ENCODE data around the gene OR5I1. TPM values are rescaled to one million over a fixed set of nuclear protein-coding genes. Genes with fewer than 3 reads are reported as not detected.

The OR5I1 gene
- total and polyA plus RNA-seq, 2 of the 8 experiments (the other 6 are each of a cell fraction or from before 2014, with no cell fraction given): not detected

- Histone ChIP-seq H2BK120ac (replicated peaks; ENCODE audit: low read depth, low read length) (no peak overlapping the region), H2AK5ac (ENCODE audit: low read depth, low read length) (no peak overlapping the region), H3K14ac (ENCODE audit: insufficient read length) (no peak overlapping the region), H3K79me1 (ENCODE audit: low read depth, low read length) (no peaks in the 10 kb centered on the region), H2BK20ac (ENCODE audit: low read length) (no peak overlapping the region), H4K5ac (ENCODE audit: insufficient read length, low read depth, low read length) (no peak overlapping the region), H3K56ac (replicated peaks; ENCODE audit: insufficient read length, low read depth, low read length) (no peak overlapping the region), H3K18ac (ENCODE audit: extremely low read depth, low read length) (no peak overlapping the region), H3K36me3 (ENCODE audit: control insufficient read depth in 2 of 4, insufficient read depth in 4 of 4, low read length in 3 of 4) (no peaks in the 10 kb centered on the region), H3K9me3 (ENCODE audit: insufficient read depth in 2 of 2, low read depth in 1 of 2, low read length in 1 of 2) (no peaks in the 10 kb centered on the region), H2AFZ (ENCODE audit: low read length) (no peak overlapping the region), H3K23ac (ENCODE audit: insufficient read length) (no peak overlapping the region), H3K23me2 (ENCODE audit: low read depth, low read length) (no peaks in the 10 kb centered on the region), H3K27me3 (replicated peaks in 1 of 4; ENCODE audit: control insufficient read depth in 3 of 4, extremely low read depth in 1 of 4, insufficient read depth in 3 of 4, low read length in 3 of 4) (no peaks in the 10 kb centered on the region), H3K4me2 (ENCODE audit: insufficient read depth in 1 of 2, low read depth in 2 of 2, low read length in 2 of 2) (no peak overlapping the region), H3K4me1 (replicated peaks in 1 of 4; ENCODE audit: control insufficient read depth in 3 of 4, insufficient read depth in 4 of 4, low read length in 3 of 4) (no peaks in the 10 kb centered on the region), H3K4me3 (ENCODE audit: extremely low read depth in 1 of 4, insufficient read depth in 2 of 4, low read depth in 3 of 4, low read length in 4 of 4) (no peak overlapping the region), H2BK5ac (ENCODE audit: low read depth, low read length) (no peak overlapping the region), H3K4ac (replicated peaks; ENCODE audit: insufficient read length, low read depth, low read length) (no peak overlapping the region), H2BK15ac (ENCODE audit: low read length) (no peak overlapping the region), H3K79me2 (ENCODE audit: control insufficient read depth in 1 of 2, insufficient read depth in 2 of 2, low read length in 2 of 2) (no peaks in the 10 kb centered on the region), H4K8ac (ENCODE audit: extremely low read depth, insufficient read depth, low read length) (no peak overlapping the region), H3K9ac (replicated peaks in 1 of 4; ENCODE audit: extremely low read depth in 1 of 4, low read depth in 3 of 4, low read length in 3 of 4) (no peak overlapping the region), H3K27ac (ENCODE audit: low read depth, low read length) (no peak overlapping the region), H4K91ac (replicated peaks; ENCODE audit: insufficient read length, low read length) (no peak overlapping the region), H2BK12ac (ENCODE audit: low read depth, low read length) (no peak overlapping the region), H4K20me1 (replicated peaks in 1 of 2; ENCODE audit: control insufficient read depth in 1 of 2, insufficient read depth in 2 of 2, low read length in 2 of 2) (no peaks in the 10 kb centered on the region)
- ChIA-PET POLR2A (ENCODE audit: partially characterized antibody) (no interaction called here), CTCF (ENCODE audit: partially characterized antibody) (no interaction called here)
- no peak for DNase-seq (ENCODE audit: low read depth in 1 of 2, low spot score in 2 of 2)
- no peak for FAIRE-seq
- 95% methylated on average over 5 of the region's 5 CpGs; no CpG with 5 or more reads in 1 of the 2 experiments for WGBS, 2 experiments (ENCODE audit: extremely low coverage in 1 of 2, insufficient coverage in 1 of 2, insufficient read length in 1 of 2, insufficient replicate concordance in 2 of 2, low coverage in 1 of 2, low lambda C conversion rate in 2 of 2, missing lambda C conversion rate in 1 of 2)
- TF ChIP-seq SIX5 (IDR thresholded peaks at IDR 0.05; ENCODE audit: low read depth, low read length) (no peak), KDM4A (IDR thresholded peaks at IDR 0.05; ENCODE audit: low read depth, low read length, severe bottlenecking) (no peak), RAD21 (IDR thresholded peaks at IDR 0.05 in 1 of 2, conservative IDR thresholded peaks at IDR 0.05 in 1 of 2; ENCODE audit: low read depth in 2 of 2, low read length in 2 of 2) (no peak), RBBP5 (IDR thresholded peaks at IDR 0.05; ENCODE audit: borderline replicate concordance, low read depth, low read length) (no peak), FOSL1 (IDR thresholded peaks at IDR 0.05; ENCODE audit: insufficient read depth, low read depth, low read length) (no peak), E2F6 (IDR thresholded peaks at IDR 0.05) (no peak), CHD2 (IDR thresholded peaks at IDR 0.05; ENCODE audit: low read length) (no peak), SAP30 (IDR thresholded peaks at IDR 0.05; ENCODE audit: insufficient read depth, insufficient replicate concordance, low read length) (no peak), RXRA (IDR thresholded peaks at IDR 0.05; ENCODE audit: insufficient read depth, low read depth, low read length) (no peak), SIN3A (conservative IDR thresholded peaks at IDR 0.05 in 1 of 2, IDR thresholded peaks at IDR 0.05 in 1 of 2; ENCODE audit: low read depth in 1 of 2, low read length in 2 of 2) (no peak), GTF2F1 (IDR thresholded peaks at IDR 0.05; ENCODE audit: borderline replicate concordance, low read depth, low read length) (no peak), HDAC6 (IDR thresholded peaks at IDR 0.05; ENCODE audit: low read depth, low read length) (no peak), EZH2 (IDR thresholded peaks at IDR 0.05; ENCODE audit: low read depth, low read length, severe bottlenecking) (no peak)
Observed at GRCh38 chr11:55967914-55968313, 31.7 kb upstream of the OR5I1 start.

All from H1 (cell line).